Esophagus muscularis mucosa (tissue), 3 donors: ENCODE data around the gene LGR4.

Experiments
- POLR2A ChIP-seq: fragments of 450-650 bp; IDR thresholded peaks from one replicate; pipeline ENCODE4 v1.6.1; 2017; ENCODE audit warnings: antibody characterized with exemption, moderate library complexity, mild to moderate bottlenecking, low read depth
- POLR2AphosphoS5 ChIP-seq, 2 donors: sonication (generic); formaldehyde crosslinking; IDR thresholded peaks; one replicate each; pipeline ENCODE4 v1.6.1; 2017; ENCODE audit warnings: antibody characterized with exemption in 2 of 2
- TF ChIP-seq, protein P1 (sequence below), 3 experiments: fragments of 200-600 bp in 2 of 3; fragments of 450-650 bp in 1 of 3; sonication (generic) in 2 of 3; IDR thresholded peaks; one replicate each; pipeline ENCODE4 v1.5.1; 2017 to 2019; ENCODE audit warnings: antibody characterized with exemption in 3 of 3, mild to moderate bottlenecking in 2 of 3, moderate library complexity in 1 of 3

DNA sequence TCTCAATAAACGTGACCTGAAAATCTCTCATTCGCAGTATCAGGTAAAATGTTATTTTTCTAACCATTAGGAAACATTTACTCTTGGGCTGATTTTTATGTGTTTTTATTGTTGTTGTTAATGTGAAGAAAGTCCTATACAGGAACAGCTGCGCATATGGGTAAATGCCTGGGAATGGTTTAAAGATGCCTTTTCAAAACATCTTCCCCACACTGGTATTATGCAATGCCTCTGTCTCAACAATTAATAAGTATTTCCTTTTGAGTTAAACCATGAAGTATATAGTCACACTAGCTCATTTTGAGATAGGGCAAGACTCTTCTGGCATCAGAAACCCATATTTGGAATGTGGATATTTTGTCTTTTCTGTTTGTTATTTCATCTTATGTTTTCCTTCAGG is 47.6 kb upstream of the LGR4 start:
- no peak for TF ChIP-seq POLR2A
- TF ChIP-seq, protein P1, sequence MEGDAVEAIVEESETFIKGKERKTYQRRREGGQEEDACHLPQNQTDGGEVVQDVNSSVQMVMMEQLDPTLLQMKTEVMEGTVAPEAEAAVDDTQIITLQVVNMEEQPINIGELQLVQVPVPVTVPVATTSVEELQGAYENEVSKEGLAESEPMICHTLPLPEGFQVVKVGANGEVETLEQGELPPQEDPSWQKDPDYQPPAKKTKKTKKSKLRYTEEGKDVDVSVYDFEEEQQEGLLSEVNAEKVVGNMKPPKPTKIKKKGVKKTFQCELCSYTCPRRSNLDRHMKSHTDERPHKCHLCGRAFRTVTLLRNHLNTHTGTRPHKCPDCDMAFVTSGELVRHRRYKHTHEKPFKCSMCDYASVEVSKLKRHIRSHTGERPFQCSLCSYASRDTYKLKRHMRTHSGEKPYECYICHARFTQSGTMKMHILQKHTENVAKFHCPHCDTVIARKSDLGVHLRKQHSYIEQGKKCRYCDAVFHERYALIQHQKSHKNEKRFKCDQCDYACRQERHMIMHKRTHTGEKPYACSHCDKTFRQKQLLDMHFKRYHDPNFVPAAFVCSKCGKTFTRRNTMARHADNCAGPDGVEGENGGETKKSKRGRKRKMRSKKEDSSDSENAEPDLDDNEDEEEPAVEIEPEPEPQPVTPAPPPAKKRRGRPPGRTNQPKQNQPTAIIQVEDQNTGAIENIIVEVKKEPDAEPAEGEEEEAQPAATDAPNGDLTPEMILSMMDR (IDR thresholded peaks at IDR 0.05), result no peak
- TF ChIP-seq POLR2AphosphoS5 (IDR thresholded peaks at IDR 0.05), result no peak
